ENCODE results near the gene TBC1D14.
"Not testable (repeated sequence)": the region's sequence is repeated elsewhere in the genome, so short reads cannot be mapped to it uniquely, and the experiment has no call there.

TBC1D14 gene

GRCh38 chr4:7067126-7067451 lies 157.5 kb downstream of the TBC1D14 start:
- no peak for DNase-seq

- peak in 5 of 6 experiments; percentile 99 to 100 (median 100) for DNase-seq
These were observed 158.0 kb downstream of the TBC1D14 start, which contains the start of gene GRPEL1 for GRCh38 chr4:7067452-7068278. GRPEL1 (minus strand) TSS chr4:7068064; CDS start chr4:7068032, 32 bp downstream.

GRCh38 chr4:7068279-7068842 lies 158.7 kb downstream of the TBC1D14 start:
- DNase-seq, result peak in 1 of 6 experiments; percentile 99

GRCh38 chr4:7068883-7069282 lies 159.3 kb downstream of the TBC1D14 start:
- DNase-seq, result no peak

GRCh38 chr4:7070729-7071511 lies 161.3 kb downstream of the TBC1D14 start:
- DNase-seq, result peak; percentile 72 to 88 (median 83)

GRCh38 chr4:7073059-7073458 lies 163.4 kb downstream of the TBC1D14 start:
- no peak for DNase-seq

GRCh38 chr4:7073526-7074390 lies 164.1 kb downstream of the TBC1D14 start:
- no peak for DNase-seq

GRCh38 chr4:7074426-7074825 lies 164.8 kb downstream of the TBC1D14 start:
- no peak for DNase-seq

- no peak for DNase-seq
These were observed 166.5 kb downstream of the TBC1D14 start for GRCh38 chr4:7075962-7076695.

GRCh38 chr4:7076696-7077082 lies 167.1 kb downstream of the TBC1D14 start:
- no peak for DNase-seq

GRCh38 chr4:7077371-7077770 lies 167.7 kb downstream of the TBC1D14 start:
- no peak for DNase-seq

GRCh38 chr4:7078025-7078424 lies 168.4 kb downstream of the TBC1D14 start:
- DNase-seq, result no peak

GRCh38 chr4:7079483-7079882 lies 169.9 kb downstream of the TBC1D14 start:
- DNase-seq, result not testable (repeated sequence)

- DNase-seq, result not testable (repeated sequence)
These were observed 170.3 kb downstream of the TBC1D14 start for GRCh38 chr4:7079909-7080308.

Data from stimulated activated naive CD4-positive, alpha-beta T cell (primary cell).